GM11168 (cell line): ENCODE measurements around the gene GPR82.
"Not testable (repeated sequence)": the region's sequence is repeated elsewhere in the genome, so short reads cannot be mapped to it uniquely, and the experiment has no call there.

Experiments
- in situ Hi-C: fragments of 300-500 bp; cut with MboI; formaldehyde crosslinking; loops from one replicate; pipeline ENCODE4 v1.12.0; 2022; ENCODE audit warnings: low sequenced_read_pairs; ENCODE audit not compliant: unreplicated experiment

The GPR82 gene

DNA sequence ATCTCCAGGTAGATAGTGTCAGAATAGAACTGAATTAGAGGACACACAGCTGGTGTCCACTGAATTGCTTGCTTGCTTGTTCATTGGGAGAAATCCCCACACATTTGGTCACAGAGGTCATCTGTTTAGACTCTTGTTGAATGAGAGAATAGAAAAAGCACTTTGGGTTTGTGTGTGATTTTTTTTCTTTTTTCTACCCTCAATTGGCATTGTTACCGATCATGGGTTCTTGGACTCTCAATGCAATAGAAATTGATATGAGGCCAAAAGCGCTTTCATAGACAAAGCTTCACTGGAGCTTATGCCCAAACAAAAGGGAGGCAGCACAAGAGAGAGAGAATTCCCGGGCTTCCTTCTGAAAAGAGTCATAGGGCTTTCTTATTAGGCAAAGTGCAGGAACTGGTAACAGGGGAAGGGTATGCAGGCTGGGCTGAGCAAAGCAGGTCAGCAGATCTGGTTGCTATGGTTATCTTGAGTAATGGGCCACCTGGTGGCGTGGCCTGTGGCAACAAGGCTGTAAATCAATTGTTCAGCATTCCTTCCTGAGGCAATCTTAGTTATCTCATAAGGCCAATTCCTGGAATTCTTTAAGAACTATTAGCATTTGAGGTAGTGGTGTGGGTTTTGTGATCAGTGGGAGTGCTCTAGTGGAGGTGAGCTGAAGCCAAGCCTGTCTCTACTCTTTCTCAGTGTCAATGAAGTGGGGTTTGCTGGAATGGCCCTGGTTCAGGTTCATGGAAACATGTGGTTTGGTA lies 5.3 kb upstream of the GPR82 start:
- in situ Hi-C loops: no loop called here

DNA sequence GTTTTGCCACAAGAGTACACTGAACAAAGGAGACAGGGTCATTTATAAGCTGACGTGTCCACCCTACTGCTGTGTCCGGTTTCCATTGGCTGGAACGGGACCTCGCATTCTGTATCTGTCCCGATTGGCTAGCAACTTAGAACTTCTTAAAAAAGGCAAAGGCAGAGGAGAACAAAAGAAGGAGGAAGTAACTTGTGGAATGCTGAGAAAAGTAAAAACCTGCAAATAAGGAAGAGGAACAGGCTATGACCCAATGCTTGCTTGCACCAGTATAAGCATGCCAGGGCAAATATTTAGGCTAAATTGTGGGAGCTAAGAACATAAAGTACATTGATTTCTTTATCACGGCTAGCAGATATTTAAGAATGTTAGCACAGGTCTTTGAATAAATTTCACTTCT lies 4.4 kb upstream of the GPR82 start:
- in situ Hi-C loops: not testable (repeated sequence)

DNA sequence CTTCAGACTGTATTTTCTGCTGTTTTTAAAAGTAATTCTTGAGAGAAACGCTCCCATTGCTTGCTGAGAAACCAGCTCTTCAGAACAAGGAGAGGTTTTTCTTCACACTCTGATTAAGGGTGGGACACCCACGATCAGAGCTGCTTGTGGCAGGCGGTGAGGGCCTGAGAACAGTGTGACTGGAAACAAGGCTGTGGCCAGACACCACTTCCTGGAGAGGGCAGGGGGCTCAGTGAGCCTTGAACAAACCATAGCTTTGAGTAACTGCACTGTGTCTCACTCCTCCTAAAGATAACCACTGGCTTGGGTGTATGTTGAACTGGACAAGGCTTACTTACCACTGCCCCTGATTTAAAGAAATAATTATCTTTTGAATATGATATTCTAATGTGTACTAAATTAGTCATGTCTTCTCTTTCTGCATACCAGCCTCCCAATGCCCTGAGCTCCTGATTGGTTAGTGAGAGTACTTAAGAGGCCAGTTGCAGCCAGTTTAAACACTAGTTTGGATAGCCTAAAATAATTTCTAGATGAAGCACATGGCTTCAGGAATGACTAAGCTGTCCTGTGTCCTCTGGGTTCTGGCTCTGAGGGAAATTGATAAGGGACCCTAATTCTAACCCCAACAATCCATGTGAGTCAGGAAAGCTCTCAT lies 3.7 kb upstream of the GPR82 start:
- in situ Hi-C loops: no loop called here

DNA sequence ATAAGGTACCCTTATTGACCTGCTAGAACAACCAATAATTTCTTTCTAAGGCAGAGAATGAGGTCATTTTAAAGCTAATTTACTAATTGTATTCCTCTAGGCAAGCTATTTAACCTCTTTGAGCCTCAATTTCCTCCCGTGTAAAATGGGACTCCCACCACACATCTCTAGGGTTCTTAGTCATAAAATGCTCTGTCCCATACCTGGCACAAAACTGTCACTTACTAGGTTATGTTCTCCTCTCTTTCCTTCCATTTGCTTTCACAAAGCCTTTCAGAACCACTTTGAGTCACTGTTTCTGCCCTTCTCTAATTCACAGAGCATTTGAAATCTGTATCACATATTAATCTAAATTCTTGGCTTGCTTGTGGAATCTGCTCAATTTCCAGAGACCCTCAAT lies 2.4 kb upstream of the GPR82 start:
- in situ Hi-C loops: no loop called here

DNA sequence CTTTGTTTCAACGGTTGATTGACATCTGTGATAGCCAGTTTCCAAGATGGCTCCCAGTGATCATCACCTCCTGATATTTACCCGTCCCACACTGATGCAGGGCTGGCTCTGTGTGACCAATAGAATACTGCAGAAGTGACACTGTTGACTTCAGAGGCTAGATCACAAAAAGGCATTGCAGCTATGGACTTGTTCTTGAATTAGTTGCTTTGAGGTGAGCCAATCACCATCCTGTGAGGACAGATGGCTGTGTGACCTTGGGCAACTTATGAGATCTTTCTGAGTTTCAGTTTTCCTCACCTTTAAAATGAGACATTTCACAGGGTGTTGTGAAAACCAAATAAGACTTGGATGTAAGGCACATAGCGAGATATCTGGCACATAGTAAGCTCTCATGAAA lies 1.8 kb upstream of the GPR82 start:
- in situ Hi-C loops: no loop called here

DNA sequence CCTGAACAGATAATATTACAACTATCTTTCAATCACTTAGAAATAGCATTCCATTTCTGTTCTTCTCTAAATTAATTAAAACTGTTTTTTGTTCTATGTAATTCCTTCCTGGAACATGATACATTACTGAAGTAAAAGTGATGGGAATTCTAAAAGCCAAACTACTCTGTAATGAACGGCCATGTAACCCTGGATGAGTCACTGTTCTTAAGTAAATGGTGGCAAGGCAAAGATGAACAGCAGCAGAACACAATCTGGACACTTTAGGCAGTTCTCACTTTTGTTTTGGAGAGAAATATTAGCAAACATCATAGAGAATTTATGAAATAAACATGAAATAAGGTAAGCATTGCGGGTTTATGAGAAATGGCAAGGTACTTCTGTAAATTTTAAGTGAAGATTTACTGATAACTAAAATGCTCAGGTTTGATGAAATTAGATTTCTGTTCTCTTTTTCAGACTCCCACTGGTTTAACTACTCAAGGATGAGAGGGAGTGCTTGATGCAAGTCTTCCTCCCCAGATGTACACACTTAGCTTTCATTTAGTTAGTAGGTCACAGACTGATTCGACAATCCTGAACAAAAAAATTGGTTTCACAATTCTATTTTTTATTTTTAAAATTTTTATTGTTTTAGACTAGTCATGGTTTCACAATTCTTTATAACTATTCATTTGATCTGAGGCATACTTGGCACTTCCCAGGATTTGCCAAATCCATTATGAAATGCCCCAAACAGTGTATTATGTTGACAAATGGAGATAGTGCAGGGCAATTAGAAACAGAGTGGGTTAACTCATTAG lies 964 bp upstream of the GPR82 start:
- in situ Hi-C loops: no loop called here

DNA sequence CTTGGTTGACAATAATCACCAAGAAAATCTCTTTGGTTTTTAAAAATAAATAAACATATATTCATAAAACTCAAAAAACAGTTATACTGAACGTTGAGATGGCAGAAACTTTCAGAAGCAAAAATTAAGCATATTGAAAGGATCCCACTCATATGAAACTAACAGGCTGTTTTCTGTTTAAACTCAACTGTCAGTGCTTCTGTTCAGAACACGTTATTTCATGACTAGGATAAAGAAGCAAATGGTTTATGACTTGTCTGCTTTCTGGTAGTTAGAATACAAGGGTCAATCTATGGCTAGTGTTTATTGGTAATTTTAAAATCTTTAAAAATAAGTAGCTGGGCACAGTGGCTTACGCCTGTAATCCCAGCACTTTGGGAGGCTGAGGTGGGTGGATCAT lies 4.1 kb downstream of the GPR82 start:
- in situ Hi-C loops: no loop called here

DNA sequence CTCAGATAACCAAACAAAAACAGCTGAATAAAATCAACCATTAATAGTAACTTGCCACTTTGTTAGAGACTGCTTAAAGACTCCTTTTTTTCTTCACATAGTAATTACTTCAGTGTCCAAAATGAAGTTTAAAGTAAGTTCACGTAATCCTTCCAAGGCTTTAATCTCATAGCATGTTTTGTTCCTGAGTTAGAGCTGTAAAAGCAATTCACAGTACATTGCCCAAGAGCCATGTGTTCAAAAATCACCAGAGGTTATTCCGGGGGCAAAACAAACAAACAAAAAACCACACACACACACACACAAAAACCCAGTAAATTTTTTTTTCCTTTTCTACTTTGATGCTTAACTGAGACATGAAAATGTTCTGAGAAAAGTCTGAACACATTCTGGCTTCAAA lies 6.1 kb downstream of the GPR82 start:
- in situ Hi-C loops: no loop called here

DNA sequence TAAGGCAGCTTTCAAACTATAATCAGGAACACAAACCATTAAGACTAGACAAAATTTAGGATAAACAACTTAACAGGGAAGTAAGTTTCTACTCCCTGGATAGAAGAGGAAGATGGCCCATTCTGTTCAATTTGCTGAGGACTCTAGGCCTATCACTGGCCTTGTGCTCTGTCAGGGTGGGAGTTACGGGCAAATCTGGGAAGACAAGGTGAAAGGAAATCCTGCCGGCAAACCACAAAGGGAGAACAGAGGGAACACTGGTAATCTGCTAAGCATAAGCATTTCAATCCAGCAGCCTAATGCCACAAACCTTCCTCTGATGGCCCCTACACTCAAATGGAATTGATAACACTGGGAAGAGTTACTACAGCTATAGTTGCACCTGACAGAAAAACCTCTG lies 8.3 kb downstream of the GPR82 start:
- in situ Hi-C loops: no loop called here

DNA sequence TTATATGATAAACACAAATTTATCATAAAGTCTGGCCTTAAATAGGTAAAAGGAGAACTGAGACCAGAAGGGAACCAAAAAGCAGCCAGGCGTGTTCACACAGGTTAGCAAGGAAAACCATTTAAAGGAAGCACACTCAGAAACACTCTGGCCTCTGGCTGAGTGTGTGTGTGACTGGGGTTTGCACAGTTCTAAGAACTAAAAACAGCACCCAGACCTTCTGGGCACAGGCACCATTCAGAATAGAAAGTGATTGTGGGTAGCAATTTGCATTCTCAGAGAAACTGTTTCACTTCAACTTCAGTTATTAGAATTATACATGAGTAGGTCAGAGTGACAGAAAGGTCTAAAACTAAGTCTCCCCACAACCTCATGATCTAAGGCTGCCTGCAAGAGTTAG lies 10.0 kb downstream of the GPR82 start:
- in situ Hi-C loops: no loop called here

DNA sequence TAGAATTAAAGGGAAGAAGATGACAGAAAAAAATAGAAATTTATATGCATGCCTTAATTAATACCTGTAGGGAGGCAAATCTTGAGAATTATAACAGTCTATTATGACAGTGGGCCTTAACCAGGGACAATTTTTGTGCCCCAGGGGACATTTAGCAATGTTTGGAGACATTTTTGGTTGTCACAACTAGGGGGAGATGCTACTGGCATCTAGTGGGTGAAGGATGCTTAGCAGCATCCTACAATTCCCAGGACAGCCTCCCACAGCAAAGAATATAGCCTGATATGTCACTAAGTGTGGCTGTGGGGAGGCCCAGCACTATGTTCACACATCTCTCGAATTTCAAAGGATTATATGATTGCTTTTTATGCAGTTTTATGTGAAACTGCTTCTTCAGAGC lies 10.5 kb downstream of the GPR82 start:
- in situ Hi-C loops: no loop called here

DNA sequence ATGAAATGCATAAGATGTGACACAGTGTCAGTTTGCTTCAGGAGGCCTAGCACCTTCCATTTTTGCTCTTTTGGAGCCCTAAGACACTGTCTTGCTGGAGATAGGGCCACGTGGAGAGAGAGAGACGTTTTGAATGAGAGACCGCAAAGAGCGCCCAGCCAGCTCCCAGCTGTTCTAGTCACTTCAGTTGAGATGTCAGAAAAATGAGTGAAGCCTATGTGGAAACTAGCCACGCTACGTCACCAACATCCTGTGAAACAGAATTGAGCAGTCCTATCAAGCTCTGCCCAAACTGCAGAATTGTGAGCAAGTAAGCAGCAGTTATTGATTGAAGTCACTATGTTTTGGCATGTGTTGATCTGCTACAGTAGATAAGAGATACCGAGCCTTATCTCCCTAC lies 13.1 kb downstream of the GPR82 start:
- in situ Hi-C loops: no loop called here

DNA sequence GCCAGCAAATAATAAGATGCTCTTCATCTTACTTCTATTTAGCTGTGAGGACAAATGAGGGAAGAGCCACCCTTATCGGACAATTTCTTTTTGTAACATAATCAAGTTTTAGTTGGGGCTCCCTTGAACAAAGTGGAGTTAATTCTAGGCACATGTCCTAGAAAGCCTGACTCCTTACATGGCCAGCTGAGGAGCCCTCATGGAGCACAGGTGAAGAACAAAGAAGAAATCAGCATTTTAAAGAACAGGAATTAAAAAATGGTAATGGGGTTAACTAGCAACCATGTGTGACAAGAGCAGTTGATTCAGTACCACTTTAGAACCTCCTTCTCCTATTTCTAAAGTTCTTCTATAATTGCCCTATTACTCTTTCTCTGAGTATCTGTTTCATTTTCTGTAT lies 15.9 kb downstream of the GPR82 start:
- in situ Hi-C loops: no loop called here

DNA sequence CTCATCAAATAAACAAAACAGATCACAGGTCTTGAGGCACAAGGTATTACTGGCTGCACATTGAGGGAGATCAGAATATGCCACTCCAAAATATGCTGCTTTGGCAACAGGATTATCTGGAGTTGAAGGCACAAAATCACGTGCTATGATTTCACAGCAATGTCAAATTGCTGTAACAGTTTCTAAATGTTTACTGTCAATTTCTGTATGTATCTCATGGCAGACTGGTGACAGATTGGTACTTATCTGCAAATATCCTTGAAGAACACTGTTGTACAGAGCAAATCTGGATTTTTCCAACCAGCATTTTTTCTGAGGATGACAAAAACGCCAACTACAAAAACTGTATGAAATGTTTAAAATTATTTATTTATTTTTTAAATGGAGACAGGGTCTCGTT lies 26.7 kb downstream of the GPR82 start:
- in situ Hi-C loops: loop anchor here (10.0 kb wide), 1 partner anchor 206 kb away; no protein-coding TSS in a partner anchor

DNA sequence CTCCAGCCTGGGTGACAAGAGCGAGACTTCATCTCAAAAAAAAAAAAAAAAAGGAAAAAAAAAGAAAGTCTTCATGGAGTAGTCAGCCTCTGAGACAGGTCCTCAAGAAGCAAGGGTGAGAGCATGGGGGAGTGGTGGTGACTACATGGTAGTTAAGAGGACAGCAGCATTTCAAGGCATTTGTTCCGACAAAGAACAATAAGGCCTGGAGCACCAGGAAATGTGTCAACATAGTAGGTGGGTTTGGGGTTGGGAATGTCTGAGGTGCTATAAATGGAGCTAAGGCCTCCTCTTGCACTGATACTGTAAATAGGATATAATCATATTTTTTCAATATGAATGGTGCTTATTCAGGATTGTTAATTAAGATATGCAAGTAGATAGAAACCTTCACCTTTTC lies 34.4 kb downstream of the GPR82 start:
- in situ Hi-C loops: loop anchor here (10.0 kb wide), 1 partner anchor 214 kb away; no protein-coding TSS in a partner anchor

DNA sequence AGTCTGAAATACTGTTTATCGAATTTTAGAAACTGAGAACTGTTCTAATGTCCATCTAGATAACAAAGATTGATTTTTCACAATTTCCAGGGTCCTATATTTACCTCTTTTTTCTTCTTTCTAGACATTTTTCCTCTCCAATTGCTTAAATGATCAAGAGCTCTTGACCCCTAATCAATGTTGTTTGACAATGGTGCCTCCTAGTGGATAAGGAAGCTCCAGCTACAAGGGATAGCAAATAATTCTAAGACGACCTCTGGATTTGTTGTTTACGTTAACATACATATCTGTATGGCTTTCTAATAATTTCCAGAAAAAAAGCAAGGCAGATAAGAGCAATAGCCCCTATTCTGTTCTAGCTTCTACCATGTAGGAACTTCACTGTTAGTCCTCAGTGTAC lies 35.8 kb downstream of the GPR82 start:
- in situ Hi-C loops: loop anchor here (10.0 kb wide), 1 partner anchor 215 kb away; no protein-coding TSS in a partner anchor

DNA sequence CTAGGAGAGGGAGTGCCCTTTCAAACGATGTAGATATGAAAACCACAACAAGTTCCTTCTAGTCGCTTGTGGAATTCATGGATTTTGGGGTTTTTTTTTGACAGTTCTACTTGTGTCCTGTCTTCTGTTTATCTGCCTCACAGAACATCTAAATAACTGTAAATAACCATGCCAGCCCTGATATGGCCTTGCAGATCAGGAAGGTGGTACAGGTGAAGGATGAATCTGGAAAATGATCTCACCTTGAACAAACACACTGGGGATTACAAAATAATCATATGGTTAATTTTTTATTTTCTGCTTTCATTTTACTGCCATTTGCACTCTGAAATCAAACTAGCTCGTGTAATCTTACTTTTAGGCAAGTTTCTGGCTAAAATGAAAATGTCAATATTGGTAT lies 37.2 kb downstream of the GPR82 start:
- in situ Hi-C loops: no loop called here

DNA sequence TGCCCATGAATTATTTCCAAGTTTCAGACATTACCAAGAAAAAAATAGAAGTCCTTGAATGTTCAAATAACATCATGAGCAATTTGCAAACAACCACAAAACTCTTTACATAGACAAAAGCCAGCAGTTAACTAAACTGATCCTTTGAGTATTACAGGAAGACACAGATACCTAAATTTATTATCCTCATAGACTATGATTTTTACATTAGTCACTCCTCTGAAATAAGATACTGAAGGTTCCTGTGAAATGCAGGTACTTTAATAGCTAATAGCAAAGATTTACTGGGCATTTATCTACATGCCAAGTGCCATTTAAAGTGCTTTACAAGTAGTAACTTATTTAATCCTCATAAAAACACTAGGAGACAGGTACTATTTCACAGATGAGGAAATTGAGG lies 37.7 kb downstream of the GPR82 start:
- in situ Hi-C loops: no loop called here

DNA sequence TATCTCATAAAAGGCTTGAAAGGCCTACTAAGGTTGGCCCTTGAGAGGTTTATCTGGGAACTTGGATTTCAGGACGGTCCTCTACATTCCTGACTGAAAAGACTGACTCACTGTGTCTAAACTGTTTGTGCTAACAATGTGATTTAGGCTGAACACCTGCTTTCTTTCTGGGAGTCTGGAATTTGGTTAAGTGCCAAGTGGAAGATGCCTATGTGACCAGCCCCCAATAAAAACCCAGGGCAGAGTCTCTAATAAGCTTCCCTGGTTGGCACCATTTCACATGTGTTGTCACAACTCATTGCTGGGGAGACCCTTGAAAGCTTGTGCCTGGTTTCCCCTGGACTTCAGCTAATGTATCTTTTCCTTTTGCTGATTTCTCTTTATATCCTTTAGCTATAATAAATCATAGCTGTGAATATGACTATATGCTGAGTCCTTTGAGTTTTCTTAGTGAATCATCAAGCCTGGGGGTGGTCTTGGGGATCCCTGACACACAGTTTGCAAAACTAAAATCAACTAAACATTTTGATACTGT lies 55.1 kb downstream of the GPR82 start:
- in situ Hi-C loops: loop anchor here (25.0 kb wide), 1 partner anchor 908 kb away; no protein-coding TSS in a partner anchor
